ENCODE data around the gene LARP4B. TPM values are rescaled to one million over a fixed set of nuclear protein-coding genes. Genes with fewer than 3 reads are reported as not detected.

Gene LARP4B
- total RNA-seq = 31.1 and 41.5 TPM in 2 replicates

- Histone ChIP-seq H3K27me3 (ENCODE audit: control insufficient read depth, insufficient read depth, low read length) (no peaks in the 10 kb centered on the region), H3K4me3 (ENCODE audit: low read depth, low read length) (peak within 1 kb of the TSS; percentile 84), H3K36me3 (ENCODE audit: control insufficient read depth, insufficient read depth, low read length) (no peaks in the 10 kb centered on the region)
- DNase-seq (ENCODE audit: low read depth) (peak; percentile 87), FAIRE-seq (no peak)
- TF ChIP-seq, protein P1, sequence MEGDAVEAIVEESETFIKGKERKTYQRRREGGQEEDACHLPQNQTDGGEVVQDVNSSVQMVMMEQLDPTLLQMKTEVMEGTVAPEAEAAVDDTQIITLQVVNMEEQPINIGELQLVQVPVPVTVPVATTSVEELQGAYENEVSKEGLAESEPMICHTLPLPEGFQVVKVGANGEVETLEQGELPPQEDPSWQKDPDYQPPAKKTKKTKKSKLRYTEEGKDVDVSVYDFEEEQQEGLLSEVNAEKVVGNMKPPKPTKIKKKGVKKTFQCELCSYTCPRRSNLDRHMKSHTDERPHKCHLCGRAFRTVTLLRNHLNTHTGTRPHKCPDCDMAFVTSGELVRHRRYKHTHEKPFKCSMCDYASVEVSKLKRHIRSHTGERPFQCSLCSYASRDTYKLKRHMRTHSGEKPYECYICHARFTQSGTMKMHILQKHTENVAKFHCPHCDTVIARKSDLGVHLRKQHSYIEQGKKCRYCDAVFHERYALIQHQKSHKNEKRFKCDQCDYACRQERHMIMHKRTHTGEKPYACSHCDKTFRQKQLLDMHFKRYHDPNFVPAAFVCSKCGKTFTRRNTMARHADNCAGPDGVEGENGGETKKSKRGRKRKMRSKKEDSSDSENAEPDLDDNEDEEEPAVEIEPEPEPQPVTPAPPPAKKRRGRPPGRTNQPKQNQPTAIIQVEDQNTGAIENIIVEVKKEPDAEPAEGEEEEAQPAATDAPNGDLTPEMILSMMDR (IDR thresholded peaks at IDR 0.05; ENCODE audit: insufficient read depth, low read length, severe bottlenecking) = no peak
These were observed at the start of gene LARP4B for GRCh38 chr10:931326-932318. Gene LARP4B (minus strand): TSS chr10:931705. CDS start chr10:885721, 45,984 bp downstream.

DNA sequence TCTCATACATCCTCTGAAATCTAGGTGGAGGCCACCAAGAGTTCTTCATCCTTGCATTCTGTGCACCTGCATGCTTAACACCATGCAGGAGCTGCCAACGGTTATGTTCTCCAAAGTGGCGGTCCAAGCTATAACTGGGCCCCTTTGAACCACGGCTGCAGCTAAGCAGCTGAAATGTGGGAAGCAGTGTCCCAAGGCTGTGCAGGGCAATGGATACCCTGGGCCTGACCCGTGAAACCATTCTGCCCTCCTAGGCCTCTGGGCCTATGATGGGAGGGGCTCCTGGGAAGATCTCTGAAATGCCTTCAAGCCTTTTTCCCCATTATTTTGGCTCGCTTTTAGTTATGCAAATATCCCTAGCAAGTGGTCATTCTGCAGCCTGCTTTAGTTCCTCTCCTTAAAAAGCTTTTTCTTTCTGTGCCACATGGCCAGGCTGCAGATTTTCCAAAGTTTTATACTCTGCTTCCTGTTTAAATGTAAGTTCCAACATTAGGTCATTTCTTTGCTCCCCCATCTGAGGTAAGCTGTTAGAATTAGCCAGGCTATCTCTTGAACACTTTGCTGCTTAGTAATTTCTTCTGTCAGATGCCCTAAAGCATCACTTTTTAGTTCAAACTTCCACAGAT lies 49.1 kb upstream of the LARP4B start:
- no peak for DNase-seq (ENCODE audit: low read depth)

DNA sequence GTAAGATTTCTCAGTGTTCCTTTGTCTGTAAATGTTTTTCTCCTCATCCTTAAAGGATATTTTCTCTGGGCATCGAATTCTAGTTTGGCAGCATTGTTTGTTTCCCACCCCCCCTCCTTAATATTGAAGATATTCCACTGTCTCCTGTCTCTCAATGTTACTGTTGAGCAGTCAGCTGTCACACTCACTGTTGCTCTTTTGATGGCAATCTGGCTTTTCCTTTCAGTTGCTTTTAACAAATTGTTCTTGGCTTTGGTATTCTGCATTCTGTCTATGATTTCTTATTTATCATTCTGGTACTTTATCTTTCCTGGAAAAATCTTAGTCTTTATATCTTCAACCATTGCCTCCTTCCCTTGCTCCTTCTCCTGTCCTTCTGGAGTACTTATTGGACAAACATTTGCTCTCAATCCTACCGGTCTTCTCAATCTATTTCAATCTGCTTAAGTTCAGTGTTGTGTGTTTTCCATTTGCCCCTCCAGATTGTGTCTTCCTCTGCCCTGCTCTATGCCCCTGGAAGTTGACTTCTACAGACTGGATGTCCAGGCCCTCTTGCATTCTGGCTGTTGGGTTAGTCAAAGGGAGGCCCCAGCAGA lies 47.4 kb upstream of the LARP4B start:
- FAIRE-seq (no peak), DNase-seq (ENCODE audit: low read depth) (no peak)
- no peaks in the 10 kb centered on the region for H3K36me3 ChIP-seq (ENCODE audit: control insufficient read depth, insufficient read depth, low read length)
- H3K4me3 ChIP-seq (ENCODE audit: low read depth, low read length) = no peak overlapping the region
- TF ChIP-seq, protein P1 (IDR thresholded peaks at IDR 0.05; ENCODE audit: insufficient read depth, low read length, severe bottlenecking) = no peak
- H3K27me3 ChIP-seq (ENCODE audit: control insufficient read depth, insufficient read depth, low read length) = no peaks in the 10 kb centered on the region

More for the DNA sequence above, 49.1 kb upstream of the LARP4B start:
- H3K4me3 ChIP-seq (ENCODE audit: low read depth, low read length) = no peak overlapping the region
- no peak for FAIRE-seq
- H3K36me3 ChIP-seq (ENCODE audit: control insufficient read depth, insufficient read depth, low read length) = no peaks in the 10 kb centered on the region
- TF ChIP-seq, protein P1 (IDR thresholded peaks at IDR 0.05; ENCODE audit: insufficient read depth, low read length, severe bottlenecking) = no peak
- H3K27me3 ChIP-seq (ENCODE audit: control insufficient read depth, insufficient read depth, low read length) = no peaks in the 10 kb centered on the region

DNA sequence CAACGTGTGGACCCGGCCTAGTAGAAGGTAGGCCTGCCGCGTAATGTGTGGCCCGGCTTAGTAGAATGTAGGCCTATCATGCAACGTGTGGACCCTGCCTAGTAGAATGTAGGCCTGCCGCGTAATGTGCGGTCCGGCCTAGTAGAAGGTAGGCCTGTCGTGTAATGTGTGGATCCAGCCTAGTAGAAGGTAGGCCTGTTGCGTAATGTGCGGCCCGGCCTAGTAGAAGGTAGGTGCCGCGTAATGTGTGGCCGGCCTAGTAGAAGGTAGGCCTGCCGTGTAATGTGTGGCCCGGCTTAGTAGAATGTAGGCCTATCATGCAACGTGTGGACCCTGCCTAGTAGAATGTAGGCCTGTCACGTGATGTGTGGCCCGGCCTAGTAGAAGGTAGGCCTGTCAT lies 44.8 kb upstream of the LARP4B start:
- H3K36me3 ChIP-seq (ENCODE audit: control insufficient read depth, insufficient read depth, low read length) = no peaks in the 10 kb centered on the region
- H3K27me3 ChIP-seq (ENCODE audit: control insufficient read depth, insufficient read depth, low read length) = peaks cover 2% of the 10 kb centered on the region
- no peak overlapping the region for H3K4me3 ChIP-seq (ENCODE audit: low read depth, low read length)
- FAIRE-seq (peak; percentile 55), DNase-seq (ENCODE audit: low read depth) (no peak)
- TF ChIP-seq, protein P1 (IDR thresholded peaks at IDR 0.05; ENCODE audit: insufficient read depth, low read length, severe bottlenecking) = no peak

DNA sequence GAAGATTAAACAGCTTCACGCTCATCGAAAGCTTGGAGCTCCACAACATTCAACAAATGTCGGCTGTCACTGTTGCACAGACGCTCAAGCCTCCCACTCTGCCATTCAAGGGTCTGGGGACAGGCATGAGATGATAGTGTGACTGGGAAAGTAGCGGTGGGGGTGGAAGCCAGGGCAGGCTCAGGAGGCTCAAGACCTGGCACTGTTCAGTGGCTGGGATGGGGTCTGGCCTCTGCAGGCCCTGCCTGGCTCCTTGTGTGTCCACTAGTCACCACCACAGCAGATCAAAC lies 43.2 kb upstream of the LARP4B start:
- H3K4me3 ChIP-seq (ENCODE audit: low read depth, low read length) = no peak overlapping the region
- H3K27me3 ChIP-seq (ENCODE audit: control insufficient read depth, insufficient read depth, low read length) = peaks cover 2% of the 10 kb centered on the region
- TF ChIP-seq, protein P1 (IDR thresholded peaks at IDR 0.05; ENCODE audit: insufficient read depth, low read length, severe bottlenecking) = no peak
- FAIRE-seq = no peak
- H3K36me3 ChIP-seq (ENCODE audit: control insufficient read depth, insufficient read depth, low read length) = no peaks in the 10 kb centered on the region
- DNase-seq (ENCODE audit: low read depth) = no peak
